Measurements from ENCODE around the gene SFXN3. TPM values are rescaled to one million over a fixed set of nuclear protein-coding genes. Genes with fewer than 3 reads are reported as not detected.

Gene SFXN3
- total and polyA plus RNA-seq, 2 of the 13 experiments (the other 11 are each of a cell fraction or from before 2014, with no cell fraction given), result 16.8 to 71.5 TPM

DNA sequence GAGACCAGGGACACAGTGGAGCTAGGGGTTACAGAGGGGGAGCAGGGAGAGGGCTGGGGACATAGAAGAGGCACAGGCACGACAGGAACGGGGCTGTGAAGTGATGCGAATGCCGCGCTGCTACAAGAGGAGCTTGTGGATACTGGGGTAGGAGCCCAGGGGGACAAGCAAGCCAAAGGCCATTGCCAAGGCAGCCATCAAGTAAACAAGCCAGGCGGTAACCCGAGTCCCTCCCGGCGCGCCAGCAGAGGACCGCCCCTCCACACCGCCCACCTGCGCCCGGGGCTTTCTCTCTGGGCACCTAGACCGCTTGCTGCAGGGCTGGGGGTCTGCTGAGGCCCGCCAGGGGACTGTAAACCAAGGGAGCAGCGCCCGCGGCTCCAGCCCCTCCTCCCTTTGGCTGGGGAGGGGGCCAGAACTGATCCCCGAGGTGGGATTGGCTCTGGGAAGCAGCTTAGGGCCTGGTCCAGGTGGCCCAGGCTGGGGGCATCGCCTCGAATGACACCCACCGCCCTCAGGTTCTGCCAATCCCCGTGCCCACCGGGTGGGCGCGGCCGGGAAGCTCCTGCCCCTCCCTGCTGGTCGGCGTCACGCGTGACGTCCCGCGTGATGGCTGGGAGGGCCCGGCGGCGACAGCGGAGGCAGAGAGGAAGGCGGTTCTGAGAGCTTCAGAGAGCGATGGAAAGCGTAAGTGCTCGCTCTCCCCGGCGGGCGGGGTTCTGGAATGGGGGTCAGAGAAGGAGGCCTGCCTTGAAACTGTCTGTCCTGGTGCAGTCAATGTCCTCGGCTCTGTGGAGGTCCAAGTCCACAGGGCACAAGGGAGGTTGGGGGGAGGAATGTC lies 982 bp downstream of the SFXN3 start (continued):
- TF ChIP-seq KLF9 (CRISPR knock-in tag; IDR thresholded peaks at IDR 0.05; ENCODE audit: low read depth) (0 out of 2 replicates have a peak, but pooled peaks have one; percentile 69), JARID2 (CRISPR knock-in tag; IDR thresholded peaks at IDR 0.05; ENCODE audit: insufficient replicate concordance) (peak; percentile 48), KDM3A (CRISPR knock-in tag; IDR thresholded peaks at IDR 0.05; ENCODE audit: low read depth) (no peak), NONO (IDR thresholded peaks at IDR 0.05) (no peak), NONO (CRISPR knock-in tag; conservative IDR thresholded peaks at IDR 0.05) (0 out of 2 replicates have a peak, but pooled peaks have one; percentile 0), CHD4 (IDR thresholded peaks at IDR 0.05; ENCODE audit: borderline replicate concordance, low read length) (no peak), TAF1 (CRISPR knock-in tag; IDR thresholded peaks at IDR 0.05) (0 out of 2 replicates have a peak, but pooled peaks have one; percentile 4), KDM4B (CRISPR knock-in tag; IDR thresholded peaks at IDR 0.05) (no peak), SOX5 (CRISPR knock-in tag; IDR thresholded peaks at IDR 0.05; ENCODE audit: borderline replicate concordance) (no peak), ZNF33A (CRISPR knock-in tag; IDR thresholded peaks at IDR 0.05; ENCODE audit: borderline replicate concordance) (0 out of 2 replicates have a peak, but pooled peaks have one; percentile 29), TCF7L2 (IDR thresholded peaks at IDR 0.05; ENCODE audit: low read depth, low read length) (no peak), GZF1 (CRISPR knock-in tag; IDR thresholded peaks at IDR 0.05) (0 out of 2 replicates have a peak, but pooled peaks have one; percentile 54), MAZ (IDR thresholded peaks at IDR 0.05; ENCODE audit: borderline replicate concordance, low read depth, low read length) (no peak), MAZ (CRISPR knock-in tag; IDR thresholded peaks at IDR 0.05; ENCODE audit: low read depth) (peak; percentile 17; the same call in 1 of the 2 replicates), SSRP1 (CRISPR knock-in tag; IDR thresholded peaks at IDR 0.05) (no peak), IRX3 (CRISPR knock-in tag; IDR thresholded peaks at IDR 0.05; ENCODE audit: borderline replicate concordance, low read depth) (no peak), ZNF331 (CRISPR knock-in tag; IDR thresholded peaks at IDR 0.05) (no peak; the same call in 1 of the 2 replicates), PCBP1 (IDR thresholded peaks at IDR 0.05; ENCODE audit: borderline replicate concordance, low read depth, low read length) (0 out of 2 replicates have a peak, but pooled peaks have one; percentile 38), ZNF121 (CRISPR knock-in tag; IDR thresholded peaks at IDR 0.05) (no peak), ZKSCAN8 (CRISPR knock-in tag; IDR thresholded peaks at IDR 0.05; ENCODE audit: borderline replicate concordance) (no peak), FOXA3 (CRISPR knock-in tag; IDR thresholded peaks at IDR 0.05) (peak; percentile 75), FIP1L1 (IDR thresholded peaks at IDR 0.05; ENCODE audit: borderline replicate concordance, insufficient read depth, low read depth, low read length) (no peak), MTF1 (CRISPR knock-in tag; IDR thresholded peaks at IDR 0.05) (no peak)
- TF ChIP-seq, protein P1, sequence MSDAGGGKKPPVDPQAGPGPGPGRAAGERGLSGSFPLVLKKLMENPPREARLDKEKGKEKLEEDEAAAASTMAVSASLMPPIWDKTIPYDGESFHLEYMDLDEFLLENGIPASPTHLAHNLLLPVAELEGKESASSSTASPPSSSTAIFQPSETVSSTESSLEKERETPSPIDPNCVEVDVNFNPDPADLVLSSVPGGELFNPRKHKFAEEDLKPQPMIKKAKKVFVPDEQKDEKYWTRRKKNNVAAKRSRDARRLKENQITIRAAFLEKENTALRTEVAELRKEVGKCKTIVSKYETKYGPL (CRISPR knock-in tag; IDR thresholded peaks at IDR 0.05), result no peak
- TF ChIP-seq, protein P2, sequence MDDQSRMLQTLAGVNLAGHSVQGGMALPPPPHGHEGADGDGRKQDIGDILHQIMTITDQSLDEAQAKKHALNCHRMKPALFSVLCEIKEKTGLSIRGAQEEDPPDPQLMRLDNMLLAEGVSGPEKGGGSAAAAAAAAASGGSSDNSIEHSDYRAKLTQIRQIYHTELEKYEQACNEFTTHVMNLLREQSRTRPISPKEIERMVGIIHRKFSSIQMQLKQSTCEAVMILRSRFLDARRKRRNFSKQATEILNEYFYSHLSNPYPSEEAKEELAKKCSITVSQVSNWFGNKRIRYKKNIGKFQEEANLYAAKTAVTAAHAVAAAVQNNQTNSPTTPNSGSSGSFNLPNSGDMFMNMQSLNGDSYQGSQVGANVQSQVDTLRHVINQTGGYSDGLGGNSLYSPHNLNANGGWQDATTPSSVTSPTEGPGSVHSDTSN (CRISPR knock-in tag; IDR thresholded peaks at IDR 0.05; ENCODE audit: borderline replicate concordance), result no peak
- TF ChIP-seq, protein P3, sequence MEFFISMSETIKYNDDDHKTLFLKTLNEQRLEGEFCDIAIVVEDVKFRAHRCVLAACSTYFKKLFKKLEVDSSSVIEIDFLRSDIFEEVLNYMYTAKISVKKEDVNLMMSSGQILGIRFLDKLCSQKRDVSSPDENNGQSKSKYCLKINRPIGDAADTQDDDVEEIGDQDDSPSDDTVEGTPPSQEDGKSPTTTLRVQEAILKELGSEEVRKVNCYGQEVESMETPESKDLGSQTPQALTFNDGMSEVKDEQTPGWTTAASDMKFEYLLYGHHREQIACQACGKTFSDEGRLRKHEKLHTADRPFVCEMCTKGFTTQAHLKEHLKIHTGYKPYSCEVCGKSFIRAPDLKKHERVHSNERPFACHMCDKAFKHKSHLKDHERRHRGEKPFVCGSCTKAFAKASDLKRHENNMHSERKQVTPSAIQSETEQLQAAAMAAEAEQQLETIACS (CRISPR knock-in tag; IDR thresholded peaks at IDR 0.05), result no peak
